ENCODE measurements around the gene GPATCH2L.

DNA sequence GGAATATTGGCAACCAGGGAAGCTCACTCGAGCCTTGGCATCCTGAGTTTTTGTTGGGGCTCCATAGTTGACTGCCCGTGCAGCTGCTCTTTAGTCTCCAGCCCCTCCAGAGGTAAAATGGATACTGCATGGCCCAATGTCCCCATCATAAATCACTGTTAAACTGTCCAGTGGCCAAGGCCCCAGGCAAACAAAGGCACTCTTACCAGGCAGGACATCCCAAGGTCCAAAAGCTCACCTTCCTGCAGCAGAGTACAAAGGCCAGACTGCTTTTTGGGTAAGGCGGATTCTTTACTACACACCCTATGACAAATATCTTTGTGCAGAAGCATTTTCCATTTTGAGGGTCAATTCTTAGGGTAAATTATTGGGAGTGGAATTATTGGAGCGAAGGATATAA is 81.1 kb downstream of the GPATCH2L start:
- TF ChIP-seq, protein P1, sequence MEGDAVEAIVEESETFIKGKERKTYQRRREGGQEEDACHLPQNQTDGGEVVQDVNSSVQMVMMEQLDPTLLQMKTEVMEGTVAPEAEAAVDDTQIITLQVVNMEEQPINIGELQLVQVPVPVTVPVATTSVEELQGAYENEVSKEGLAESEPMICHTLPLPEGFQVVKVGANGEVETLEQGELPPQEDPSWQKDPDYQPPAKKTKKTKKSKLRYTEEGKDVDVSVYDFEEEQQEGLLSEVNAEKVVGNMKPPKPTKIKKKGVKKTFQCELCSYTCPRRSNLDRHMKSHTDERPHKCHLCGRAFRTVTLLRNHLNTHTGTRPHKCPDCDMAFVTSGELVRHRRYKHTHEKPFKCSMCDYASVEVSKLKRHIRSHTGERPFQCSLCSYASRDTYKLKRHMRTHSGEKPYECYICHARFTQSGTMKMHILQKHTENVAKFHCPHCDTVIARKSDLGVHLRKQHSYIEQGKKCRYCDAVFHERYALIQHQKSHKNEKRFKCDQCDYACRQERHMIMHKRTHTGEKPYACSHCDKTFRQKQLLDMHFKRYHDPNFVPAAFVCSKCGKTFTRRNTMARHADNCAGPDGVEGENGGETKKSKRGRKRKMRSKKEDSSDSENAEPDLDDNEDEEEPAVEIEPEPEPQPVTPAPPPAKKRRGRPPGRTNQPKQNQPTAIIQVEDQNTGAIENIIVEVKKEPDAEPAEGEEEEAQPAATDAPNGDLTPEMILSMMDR (IDR thresholded peaks at IDR 0.05; ENCODE audit: insufficient read depth, low read length, poor library complexity, severe bottlenecking): no peak
- no peak for TF ChIP-seq EZH2phosphoT487 (conservative IDR thresholded peaks at IDR 0.05; ENCODE audit: low read length)

All from SU-DHL-6 (cell line).